Activated T-cell treated with anti-CD3 and anti-CD28 coated beads, Interleukin-2, amount 50 U/mL, for 4 hours (primary cell): Measurements from ENCODE around the gene HOXA5. TPM values are rescaled to one million over a fixed set of nuclear protein-coding genes. Genes with fewer than 3 reads are reported as not detected.
A peak's percentile ranks its signal among the peaks of the same experiment; 100 is the strongest.

Source experiments
- ATAC-seq, 2 donors: fragments of 200-7000 bp; cut with Tn5 transposase; one replicate each; pipeline ENCODE4 v1.10.0; 2021
- DNase-seq: peaks from one replicate; pipeline ENCODE4 v3.0.0-alpha.2; 2020
- H3K27me3 Mint-ChIP-seq: one replicate; pipeline ENCODE4 v1.8.0; 2021; ENCODE audit warnings: low read depth, mixed read lengths
- H3K36me3 Mint-ChIP-seq: one replicate; pipeline ENCODE4 v1.8.0; 2022; ENCODE audit warnings: mixed read lengths; ENCODE audit not compliant: insufficient read depth
- H3K4me1 Mint-ChIP-seq: one replicate; pipeline ENCODE4 v1.8.0; 2021; ENCODE audit warnings: low read depth, mixed read lengths
- H3K4me3 Mint-ChIP-seq: one replicate; pipeline ENCODE4 v1.8.0; 2021; ENCODE audit warnings: mild to moderate bottlenecking, moderate library complexity, mixed read lengths
- H3K9me3 Mint-ChIP-seq: one replicate; pipeline ENCODE4 v1.8.0; 2021; ENCODE audit warnings: mixed read lengths
- total RNA-seq, 3 donors: library from RNA; stranded (reverse); gene quantifications; one replicate each; pipeline ENCODE4 v1.2.1, GENCODE V29; 2021

HOXA5 gene
- total RNA-seq, result not detected

DNA sequence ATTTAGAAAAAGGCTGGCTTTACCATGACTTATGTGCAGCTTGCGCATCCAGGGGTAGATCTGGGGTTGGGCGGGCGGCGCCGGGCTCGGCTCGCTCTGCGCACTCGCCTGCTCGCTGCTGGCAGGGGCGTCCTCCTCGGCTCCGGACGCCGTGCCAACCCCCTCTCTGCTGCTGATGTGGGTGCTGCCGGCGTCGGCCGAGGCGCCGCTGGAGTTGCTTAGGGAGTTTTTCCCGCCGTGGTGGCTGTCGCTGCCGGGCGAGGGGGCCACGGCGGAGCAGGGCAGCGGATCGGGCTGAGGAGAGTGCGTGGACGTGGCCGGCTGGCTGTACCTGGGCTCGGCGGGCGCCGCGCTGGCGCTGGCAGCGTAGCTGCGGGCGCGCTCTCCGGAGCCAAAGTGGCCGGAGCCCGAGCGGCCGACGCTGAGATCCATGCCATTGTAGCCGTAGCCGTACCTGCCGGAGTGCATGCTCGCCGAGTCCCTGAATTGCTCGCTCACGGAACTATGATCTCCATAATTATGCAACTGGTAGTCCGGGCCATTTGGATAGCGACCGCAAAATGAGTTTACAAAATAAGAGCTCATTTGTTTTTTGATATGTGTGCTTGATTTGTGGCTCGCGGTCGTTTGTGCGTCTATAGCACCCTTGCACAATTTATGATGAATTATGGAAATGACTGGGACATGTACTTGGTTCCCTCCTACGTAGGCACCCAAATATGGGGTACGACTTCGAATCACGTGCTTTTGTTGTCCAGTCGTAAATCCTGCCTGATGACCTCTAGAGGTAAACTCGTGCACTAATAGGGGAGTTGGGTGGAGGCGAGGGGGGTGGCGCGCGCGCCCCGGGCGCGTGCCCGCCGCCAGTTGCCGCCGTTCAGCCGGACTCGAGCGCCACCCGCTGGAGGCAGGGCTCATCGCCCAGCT lies at the start of gene HOXA5:
Gene HOXA5 (minus strand): TSS at position 659 of the 927 bp plus-strand sequence. CDS start 74 bp downstream, at position 585.
- Mint-ChIP-seq H3K4me1 (peaks cover 3% of the 10 kb centered on the region), H3K9me3 (no peaks in the 10 kb centered on the region), H3K4me3 (no peak within 1 kb of the TSS), H3K36me3 (no peaks in the 10 kb centered on the region), H3K27me3 (peaks cover 58% of the 10 kb centered on the region)
- no peak for DNase-seq
- ATAC-seq, result peak in 1 of 2 donors; percentile 31

DNA sequence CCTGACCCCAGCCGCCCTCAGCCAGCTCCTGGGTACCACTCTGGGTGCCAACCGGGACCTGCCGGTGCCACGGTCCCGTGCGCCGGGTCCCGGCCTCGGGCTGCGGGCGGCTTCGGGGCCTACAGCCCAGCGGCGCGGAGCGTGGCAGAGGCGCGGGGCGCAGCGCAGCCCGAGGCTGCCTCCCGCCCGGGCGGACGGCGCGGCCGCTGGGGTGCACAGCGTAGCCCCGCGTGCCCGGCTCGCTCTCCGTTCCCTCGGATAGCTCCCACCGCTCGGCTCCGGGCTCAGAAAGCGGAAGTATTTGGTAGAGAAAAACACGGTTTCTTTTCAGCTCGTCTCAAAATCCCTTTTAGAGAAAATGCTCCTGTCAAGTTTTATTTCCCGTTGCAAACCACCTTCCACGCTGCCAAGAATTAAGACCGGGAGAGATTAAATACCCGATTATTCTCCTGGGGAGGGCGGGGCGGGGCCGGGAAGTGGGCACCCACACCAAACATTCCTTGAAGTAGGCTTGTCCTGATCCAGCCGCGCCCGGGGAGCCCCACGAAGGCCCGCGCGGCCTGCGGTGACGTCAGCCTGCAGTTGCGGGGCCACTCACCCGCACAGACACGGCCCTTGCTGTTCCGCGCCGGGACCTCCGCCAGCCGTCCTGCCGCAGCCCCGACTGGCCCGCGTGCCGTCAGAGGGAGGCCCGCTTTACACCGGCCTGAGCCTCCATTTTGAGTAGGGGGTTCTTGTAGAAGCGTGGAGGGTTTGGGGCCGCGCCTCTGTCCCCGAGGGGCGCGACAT lies 49.3 kb upstream of the HOXA5 start:
- DNase-seq (no peak), ATAC-seq (peak; percentile 60 to 66)
- H3K4me1 Mint-ChIP-seq, result peaks cover 22% of the 10 kb centered on the region
- H3K27me3 Mint-ChIP-seq, result peaks cover 87% of the 10 kb centered on the region
- no peaks in the 10 kb centered on the region for H3K36me3 Mint-ChIP-seq
- peak overlapping the region; percentile 55 for H3K4me3 Mint-ChIP-seq
- no peaks in the 10 kb centered on the region for H3K9me3 Mint-ChIP-seq

GRCh38 chr7:27191833-27192545 lies 48.5 kb upstream of the HOXA5 start:
- Mint-ChIP-seq H3K36me3 (no peaks in the 10 kb centered on the region), H3K4me3 (peak overlapping the region; percentile 46), H3K9me3 (no peaks in the 10 kb centered on the region), H3K4me1 (peaks cover 28% of the 10 kb centered on the region), H3K27me3 (peaks cover 87% of the 10 kb centered on the region)
- ATAC-seq, result peak; percentile 12 to 17
- no peak for DNase-seq

- no peak for DNase-seq
- no peak for ATAC-seq
- Mint-ChIP-seq H3K27me3 (peaks cover 88% of the 10 kb centered on the region), H3K36me3 (no peaks in the 10 kb centered on the region), H3K4me3 (no peak overlapping the region), H3K4me1 (peaks cover 28% of the 10 kb centered on the region), H3K9me3 (no peaks in the 10 kb centered on the region)
Observed at GRCh38 chr7:27191161-27191731, 47.8 kb upstream of the HOXA5 start.

GRCh38 chr7:27189997-27190748 lies 46.7 kb upstream of the HOXA5 start:
- Mint-ChIP-seq H3K27me3 (peaks cover 92% of the 10 kb centered on the region), H3K36me3 (no peaks in the 10 kb centered on the region), H3K9me3 (no peaks in the 10 kb centered on the region), H3K4me1 (peaks cover 39% of the 10 kb centered on the region), H3K4me3 (no peak overlapping the region)
- DNase-seq, result no peak
- ATAC-seq, result no peak

- Mint-ChIP-seq H3K4me3 (peak overlapping the region; percentile 43), H3K9me3 (no peaks in the 10 kb centered on the region), H3K36me3 (no peaks in the 10 kb centered on the region), H3K4me1 (peaks cover 46% of the 10 kb centered on the region), H3K27me3 (peaks cover 91% of the 10 kb centered on the region)
- DNase-seq (no peak), ATAC-seq (no peak)
Observed at GRCh38 chr7:27189295-27189996, 46.0 kb upstream of the HOXA5 start.

DNA sequence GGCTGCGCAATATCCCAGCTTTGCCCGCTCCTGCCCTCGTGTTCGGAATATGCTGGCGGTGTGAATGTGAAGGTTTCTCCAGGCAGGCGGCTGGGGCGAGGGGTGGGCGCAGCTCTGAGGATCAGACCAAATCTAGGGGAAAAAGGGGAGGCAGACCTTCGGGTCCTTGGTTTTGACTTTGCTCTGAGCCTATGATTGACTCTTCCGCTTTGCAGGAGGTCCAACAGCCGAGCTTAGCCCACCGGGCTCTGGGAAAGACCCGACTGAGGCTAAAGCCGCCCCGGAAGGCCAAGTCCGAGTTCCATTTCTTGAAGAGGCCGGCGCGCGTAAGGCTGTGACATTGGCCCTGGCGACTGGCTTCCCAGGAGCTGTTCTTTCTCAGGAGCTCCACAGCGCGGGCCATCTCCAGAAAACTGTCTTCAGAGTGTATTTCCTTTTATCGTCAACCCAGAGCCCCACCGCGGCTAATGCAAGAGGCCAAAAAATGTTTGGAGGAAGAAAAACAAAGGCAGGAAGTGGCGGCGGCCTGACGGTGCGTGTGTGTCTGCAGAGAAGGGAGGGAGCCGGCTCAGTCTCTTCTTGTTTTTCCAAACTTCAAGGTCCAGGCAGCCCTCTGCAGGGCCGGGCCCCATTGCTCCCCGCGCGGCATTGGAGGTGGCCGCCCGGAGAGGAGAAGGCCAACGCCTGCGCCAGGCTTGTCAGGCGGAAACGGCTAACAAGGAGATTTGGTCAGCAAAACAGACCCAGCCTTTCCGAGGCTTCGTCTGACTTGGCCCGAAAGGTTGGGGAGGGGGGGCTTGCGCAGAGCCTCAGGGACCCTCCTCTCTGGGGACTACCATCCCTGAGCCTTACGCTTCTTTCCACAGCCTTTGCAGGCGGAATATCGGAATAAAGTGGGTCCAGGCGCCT lies 45.2 kb upstream of the HOXA5 start:
- peak overlapping the region; percentile 68 for H3K4me3 Mint-ChIP-seq
- no peak for ATAC-seq

GRCh38 chr7:27187475-27188385 lies 44.2 kb upstream of the HOXA5 start:
- Mint-ChIP-seq H3K36me3 (no peaks in the 10 kb centered on the region), H3K9me3 (no peaks in the 10 kb centered on the region), H3K4me1 (peaks cover 49% of the 10 kb centered on the region), H3K4me3 (peak overlapping the region; percentile 68), H3K27me3 (peaks cover 91% of the 10 kb centered on the region)
- ATAC-seq (no peak), DNase-seq (no peak)

More for the DNA sequence above, 45.2 kb upstream of the HOXA5 start:
- no peaks in the 10 kb centered on the region for H3K9me3 Mint-ChIP-seq
- H3K36me3 Mint-ChIP-seq, result no peaks in the 10 kb centered on the region
- peaks cover 52% of the 10 kb centered on the region for H3K4me1 Mint-ChIP-seq
- DNase-seq, result no peak
- peaks cover 90% of the 10 kb centered on the region for H3K27me3 Mint-ChIP-seq

GRCh38 chr7:27186668-27187474 lies 43.4 kb upstream of the HOXA5 start:
- DNase-seq (no peak), ATAC-seq (no peak)
- Mint-ChIP-seq H3K27me3 (peaks cover 92% of the 10 kb centered on the region), H3K9me3 (no peaks in the 10 kb centered on the region), H3K4me1 (peaks cover 46% of the 10 kb centered on the region), H3K4me3 (no peak overlapping the region), H3K36me3 (no peaks in the 10 kb centered on the region)

GRCh38 chr7:27185854-27186667 lies 42.6 kb upstream of the HOXA5 start:
- DNase-seq, result no peak
- Mint-ChIP-seq H3K4me1 (peaks cover 46% of the 10 kb centered on the region), H3K36me3 (no peaks in the 10 kb centered on the region), H3K4me3 (peak overlapping the region; percentile 64), H3K27me3 (peaks cover 91% of the 10 kb centered on the region), H3K9me3 (no peaks in the 10 kb centered on the region)
- ATAC-seq, result no peak
